ENCODE results near the gene PITX1.

The PITX1 gene

DNA sequence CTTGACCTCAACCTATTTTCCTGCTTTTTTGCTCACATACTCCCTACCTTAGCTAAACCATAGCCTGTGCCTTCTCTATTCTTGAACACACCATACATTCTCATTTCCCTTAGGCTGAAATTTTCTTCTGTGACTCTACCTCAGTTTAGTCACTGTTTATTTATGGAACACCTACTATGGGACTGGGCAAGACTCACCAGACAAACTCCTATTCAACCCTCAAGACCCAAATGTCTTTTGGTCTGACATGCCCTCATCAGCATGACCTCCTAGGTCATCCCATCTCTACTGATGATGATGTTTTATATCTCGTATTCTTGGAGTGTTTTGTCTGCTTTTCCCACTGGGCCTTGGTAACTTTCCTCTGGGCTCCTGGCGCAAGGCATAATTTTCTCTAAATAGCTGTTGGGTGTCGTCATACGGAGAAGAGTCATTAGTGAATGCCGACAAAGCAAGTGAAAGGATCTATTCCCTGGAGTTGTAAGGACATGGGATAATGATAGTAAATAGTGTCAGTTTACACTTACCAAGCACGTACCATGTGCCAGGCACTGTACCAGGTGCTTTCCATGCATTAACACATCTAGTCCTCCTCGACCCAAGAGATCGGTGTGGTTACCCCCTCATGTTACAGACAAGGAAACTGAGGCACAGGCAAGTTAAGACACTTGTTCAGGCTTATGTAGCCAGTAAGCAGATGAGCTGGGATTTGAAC lies 22.4 kb upstream of the PITX1 start:
- no peak overlapping the region for H3K4me3 ChIP-seq (ENCODE audit: low read depth, low read length)
- DNase-seq (ENCODE audit: low read depth) = no peak
- TF ChIP-seq, protein P1, sequence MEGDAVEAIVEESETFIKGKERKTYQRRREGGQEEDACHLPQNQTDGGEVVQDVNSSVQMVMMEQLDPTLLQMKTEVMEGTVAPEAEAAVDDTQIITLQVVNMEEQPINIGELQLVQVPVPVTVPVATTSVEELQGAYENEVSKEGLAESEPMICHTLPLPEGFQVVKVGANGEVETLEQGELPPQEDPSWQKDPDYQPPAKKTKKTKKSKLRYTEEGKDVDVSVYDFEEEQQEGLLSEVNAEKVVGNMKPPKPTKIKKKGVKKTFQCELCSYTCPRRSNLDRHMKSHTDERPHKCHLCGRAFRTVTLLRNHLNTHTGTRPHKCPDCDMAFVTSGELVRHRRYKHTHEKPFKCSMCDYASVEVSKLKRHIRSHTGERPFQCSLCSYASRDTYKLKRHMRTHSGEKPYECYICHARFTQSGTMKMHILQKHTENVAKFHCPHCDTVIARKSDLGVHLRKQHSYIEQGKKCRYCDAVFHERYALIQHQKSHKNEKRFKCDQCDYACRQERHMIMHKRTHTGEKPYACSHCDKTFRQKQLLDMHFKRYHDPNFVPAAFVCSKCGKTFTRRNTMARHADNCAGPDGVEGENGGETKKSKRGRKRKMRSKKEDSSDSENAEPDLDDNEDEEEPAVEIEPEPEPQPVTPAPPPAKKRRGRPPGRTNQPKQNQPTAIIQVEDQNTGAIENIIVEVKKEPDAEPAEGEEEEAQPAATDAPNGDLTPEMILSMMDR (IDR thresholded peaks at IDR 0.05; ENCODE audit: control insufficient read depth, extremely low read depth, insufficient read depth) = no peak

DNA sequence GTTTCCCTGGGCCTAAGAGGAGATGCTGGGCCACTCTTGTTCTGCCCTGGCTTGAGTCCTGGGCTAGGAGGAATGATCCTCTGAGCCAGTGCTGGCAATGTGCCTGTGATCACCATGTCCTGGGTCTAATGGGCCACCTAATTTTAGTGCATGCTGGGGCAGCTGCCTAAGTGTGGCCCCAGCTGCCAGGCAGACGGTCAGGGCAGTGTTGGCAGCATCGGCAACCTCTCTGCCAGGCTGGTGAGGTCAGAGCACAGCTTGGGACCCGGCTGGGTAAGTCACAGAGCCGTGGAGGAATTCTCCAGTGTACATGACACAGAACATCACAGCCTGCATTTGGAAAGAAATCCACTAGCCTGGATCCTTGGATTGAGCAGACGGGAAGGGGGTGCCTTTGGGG lies 21.4 kb upstream of the PITX1 start:
- DNase-seq (ENCODE audit: low read depth) = no peak
- no peak overlapping the region for H3K4me3 ChIP-seq (ENCODE audit: low read depth, low read length)
- TF ChIP-seq, protein P1 (IDR thresholded peaks at IDR 0.05; ENCODE audit: control insufficient read depth, extremely low read depth, insufficient read depth) = no peak

DNA sequence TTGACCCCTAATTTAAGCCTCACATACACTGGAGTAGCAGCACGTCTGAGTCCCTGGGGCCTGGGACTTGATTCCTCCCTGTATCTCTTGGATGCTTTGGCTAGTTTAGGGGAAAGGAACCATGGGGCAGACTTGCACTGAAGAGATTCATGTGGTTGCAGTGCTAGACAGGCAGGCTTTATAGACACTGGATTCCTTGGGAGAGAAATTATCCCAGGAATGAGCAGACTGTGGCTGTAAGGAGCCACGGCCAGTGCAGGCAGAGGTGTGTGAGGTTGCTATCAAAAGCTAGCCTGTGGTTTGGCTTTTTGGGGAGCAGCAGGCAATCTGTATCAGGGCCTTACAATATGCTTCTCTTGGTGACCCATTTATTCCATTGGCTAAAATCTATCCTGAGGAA lies 20.5 kb upstream of the PITX1 start:
- TF ChIP-seq, protein P1 (IDR thresholded peaks at IDR 0.05; ENCODE audit: control insufficient read depth, extremely low read depth, insufficient read depth) = no peak
- no peak overlapping the region for H3K4me3 ChIP-seq (ENCODE audit: low read depth, low read length)
- no peak for DNase-seq (ENCODE audit: low read depth)

DNA sequence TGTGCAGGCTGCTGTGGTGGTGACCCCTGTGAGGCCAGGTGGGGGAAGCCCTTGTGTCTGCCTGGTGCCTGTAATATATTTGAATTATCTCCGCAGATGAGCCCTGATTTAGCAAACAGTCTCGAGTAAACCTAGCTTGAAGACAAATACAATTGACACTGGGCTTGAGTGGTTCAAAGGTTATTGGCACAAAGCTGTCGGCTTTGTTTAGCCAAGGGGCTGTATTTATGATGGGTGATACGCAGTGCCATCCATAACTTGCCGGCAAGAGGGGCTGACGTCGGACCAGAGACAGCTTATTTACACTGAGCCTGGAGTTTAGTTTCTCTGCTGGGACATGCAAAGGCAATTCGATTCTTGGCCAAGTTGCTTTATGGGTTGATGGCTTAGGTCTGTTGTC lies 20.0 kb upstream of the PITX1 start:
- no peak overlapping the region for H3K4me3 ChIP-seq (ENCODE audit: low read depth, low read length)
- TF ChIP-seq, protein P1 (IDR thresholded peaks at IDR 0.05; ENCODE audit: control insufficient read depth, extremely low read depth, insufficient read depth) = no peak
- DNase-seq (ENCODE audit: low read depth) = no peak

DNA sequence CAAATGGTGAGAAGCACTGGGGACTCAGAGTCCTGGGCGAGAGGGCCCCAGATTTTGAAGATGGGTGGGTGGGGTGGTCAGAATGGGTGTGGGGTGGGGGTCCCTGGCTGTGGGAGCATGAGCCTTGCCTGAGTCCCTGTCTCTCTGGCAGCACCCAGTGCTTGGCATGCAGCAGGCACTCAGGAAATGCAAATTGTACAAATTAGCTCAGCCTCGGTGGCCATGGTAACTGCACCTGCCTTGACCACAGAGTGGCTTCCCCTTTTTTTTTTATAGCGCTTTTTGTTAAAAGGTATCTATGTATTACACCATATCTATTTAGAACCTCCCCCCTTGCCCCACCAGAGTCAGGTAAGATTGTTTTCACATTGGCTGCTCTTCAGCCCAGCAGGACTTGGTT lies 19.2 kb upstream of the PITX1 start:
- TF ChIP-seq, protein P1 (IDR thresholded peaks at IDR 0.05; ENCODE audit: control insufficient read depth, extremely low read depth, insufficient read depth) = no peak
- DNase-seq (ENCODE audit: low read depth) = no peak
- no peak overlapping the region for H3K4me3 ChIP-seq (ENCODE audit: low read depth, low read length)

DNA sequence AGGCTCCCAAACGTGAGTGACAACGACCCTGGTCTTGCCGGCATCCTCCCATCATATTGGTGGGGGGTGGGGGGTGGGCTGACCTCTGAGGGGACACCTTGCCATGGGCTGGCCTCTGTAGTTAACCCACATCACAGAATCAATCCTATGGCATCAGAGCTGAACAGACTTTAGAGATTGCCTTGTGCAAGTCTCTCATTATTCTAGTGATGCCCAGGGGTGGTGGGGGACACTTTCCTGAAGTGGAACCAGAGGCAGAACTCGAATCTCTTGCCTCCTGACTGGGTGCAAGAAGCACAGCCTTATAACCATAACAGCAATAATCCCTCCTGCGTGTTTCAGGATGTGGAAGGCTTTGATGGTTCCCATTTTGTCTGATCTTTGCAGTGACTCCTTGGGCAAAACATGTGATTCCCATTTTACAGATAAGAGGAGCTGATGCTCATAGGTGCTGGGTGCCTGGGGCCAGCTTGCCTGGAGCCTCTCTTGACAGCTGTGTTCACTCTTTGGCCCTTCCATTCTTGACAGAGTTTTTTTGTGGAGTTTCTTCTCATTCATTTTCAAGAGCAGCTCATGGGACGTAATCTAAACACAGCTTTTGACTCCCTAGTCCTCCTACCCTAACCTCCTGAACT lies 18.6 kb upstream of the PITX1 start:
- TF ChIP-seq, protein P1 (IDR thresholded peaks at IDR 0.05; ENCODE audit: control insufficient read depth, extremely low read depth, insufficient read depth) = no peak
- H3K4me3 ChIP-seq (ENCODE audit: low read depth, low read length) = no peak overlapping the region
- DNase-seq (ENCODE audit: low read depth) = no peak

All from LNCaP clone FGC (cell line).